ENCODE results near the gene TUBB6.

TUBB6 gene

GRCh38 chr18:12307701-12308385 is at the start of gene TUBB6:
Gene TUBB6, plus strand, starts transcription at chr18:12308241. Its CDS starts 52 bp downstream, at chr18:12308293.
- DNase-seq, result peak in 1 of 2 experiments; percentile 24

DNA sequence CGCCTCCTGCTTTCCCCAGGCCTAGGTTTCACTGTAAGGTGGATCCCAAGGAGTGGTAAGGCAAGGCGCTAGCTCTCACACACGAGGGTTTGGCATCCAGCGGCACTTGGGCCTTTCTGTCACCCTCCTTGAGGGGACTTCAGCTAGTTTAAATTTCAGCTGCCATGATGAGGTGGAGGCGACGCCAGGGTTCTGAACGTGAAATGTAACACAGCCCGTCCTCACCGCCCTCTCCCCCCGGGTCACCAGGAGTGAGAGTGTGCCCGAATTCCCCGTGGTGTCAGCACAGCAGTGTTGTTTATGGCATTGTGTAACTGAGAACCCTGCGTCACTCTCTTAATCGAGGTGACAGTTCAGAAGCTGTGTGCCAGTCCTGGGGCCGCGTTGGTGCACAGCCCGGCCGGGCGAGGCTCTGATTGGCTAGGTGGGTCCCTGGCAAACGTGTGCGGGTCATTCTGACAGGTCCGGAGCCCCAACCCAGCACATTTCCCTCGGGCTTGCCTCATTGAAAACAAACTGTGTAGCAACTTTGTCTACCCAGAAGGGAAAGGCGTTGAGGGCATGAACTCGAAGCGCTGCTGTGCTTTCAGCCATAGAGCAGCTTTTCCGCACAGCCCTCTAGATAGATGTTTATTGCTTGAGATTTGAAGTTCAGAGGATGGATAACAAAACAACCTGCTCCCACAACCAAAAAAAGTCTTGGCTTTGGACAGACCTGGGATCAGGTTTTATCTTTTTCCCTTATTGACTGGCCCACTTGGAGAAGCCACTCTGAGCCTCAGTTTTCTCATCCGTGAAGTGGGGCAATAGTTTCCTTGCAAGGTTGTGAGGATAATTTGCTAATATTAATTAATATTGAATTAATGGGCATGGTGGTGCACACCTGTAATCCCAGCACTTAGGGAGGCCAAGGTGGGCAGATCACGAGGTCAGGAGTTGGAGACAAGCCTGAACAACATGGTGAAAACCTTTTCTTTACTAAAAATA is 49.0 kb upstream of the TUBB6 start:
- DNase-seq, result no peak

- no peak for DNase-seq
These were observed 45.3 kb upstream of the TUBB6 start for GRCh38 chr18:12262748-12263147.

DNA sequence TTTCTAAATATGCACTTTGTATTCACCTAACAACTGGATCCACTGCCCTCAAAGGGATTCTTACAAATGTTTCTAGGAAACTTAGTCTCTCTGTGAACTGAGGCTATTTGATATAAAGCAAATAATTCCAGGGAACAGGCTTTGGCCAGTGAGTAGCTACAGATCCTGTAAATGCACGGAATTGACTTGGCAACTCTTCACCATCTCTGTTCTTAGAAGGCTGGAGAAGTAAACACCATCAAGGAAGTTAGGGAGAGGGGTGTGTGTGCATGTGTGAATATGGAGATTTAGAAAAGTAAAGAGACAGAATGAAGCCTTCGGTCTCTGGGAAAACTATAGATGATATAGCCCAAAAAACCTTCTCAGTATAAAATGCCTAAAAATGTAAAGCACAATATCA is 43.2 kb upstream of the TUBB6 start:
- no peak for DNase-seq

GRCh38 chr18:12271376-12272235 is 36.4 kb upstream of the TUBB6 start:
- peak; percentile 55 to 74 for DNase-seq

GRCh38 chr18:12274793-12275192 is 33.2 kb upstream of the TUBB6 start:
- DNase-seq, result no peak

DNA sequence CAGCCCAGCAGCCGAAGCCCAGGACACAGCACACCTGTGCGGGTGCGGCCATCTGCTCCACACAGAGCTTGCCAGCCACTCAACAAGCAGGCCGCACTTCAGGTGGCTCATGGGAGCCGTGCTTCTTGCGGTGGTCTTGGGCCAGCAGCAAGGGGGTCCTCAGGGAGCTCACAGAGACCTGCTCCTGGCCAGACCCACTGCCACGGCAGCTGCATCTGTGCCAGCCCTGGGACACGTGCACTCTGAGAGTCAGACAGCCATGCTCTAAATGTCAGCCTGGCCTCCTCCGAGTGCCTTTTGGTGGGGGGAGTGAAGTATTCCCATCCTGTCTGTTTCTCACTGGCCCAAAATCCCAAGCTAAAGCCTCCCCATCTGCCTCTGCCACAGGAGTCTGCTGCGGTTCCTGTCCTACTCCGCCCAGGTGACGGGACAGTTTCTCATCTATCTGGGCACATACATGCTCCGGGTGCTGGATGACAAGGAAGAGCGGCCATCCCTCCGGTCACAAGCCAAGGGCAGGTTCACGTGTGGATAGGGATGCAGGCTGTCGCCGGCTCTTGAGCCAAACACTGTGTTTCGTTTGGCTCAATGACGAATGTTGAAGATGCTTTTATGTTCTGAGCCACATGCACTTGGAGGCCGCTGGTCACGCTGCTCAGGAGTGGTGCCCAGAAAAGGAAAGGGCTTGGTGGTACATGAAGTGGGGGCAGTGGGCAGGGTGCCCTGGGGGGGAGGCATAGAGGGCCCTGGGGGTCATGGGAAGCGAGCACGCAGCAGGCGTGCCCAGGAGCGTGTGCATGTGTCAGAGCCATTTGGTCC is 31.1 kb upstream of the TUBB6 start:
- no peak for DNase-seq

DNA sequence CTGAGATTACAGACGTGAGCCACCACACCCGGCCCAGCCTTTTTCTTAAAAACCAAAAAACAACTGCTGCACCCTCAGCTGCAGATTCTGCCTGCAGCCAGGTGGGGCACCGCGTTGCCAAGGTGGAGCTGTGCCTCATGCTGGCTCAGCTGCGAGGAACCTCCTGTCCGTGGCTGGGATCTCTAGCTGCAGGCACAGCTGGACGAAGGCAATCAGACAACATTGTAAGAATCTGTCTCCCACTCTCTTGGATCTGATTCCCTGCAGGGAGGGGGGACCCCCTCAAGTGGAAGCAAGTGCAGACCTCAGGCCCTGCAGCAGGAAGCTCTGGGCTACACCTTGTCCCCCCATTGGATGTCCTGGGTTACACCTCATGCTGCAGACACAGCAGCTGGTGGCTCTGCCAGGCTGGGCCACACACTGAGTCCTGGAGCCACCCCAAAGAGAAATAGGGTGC is 29.8 kb upstream of the TUBB6 start:
- DNase-seq, result no peak

DNA sequence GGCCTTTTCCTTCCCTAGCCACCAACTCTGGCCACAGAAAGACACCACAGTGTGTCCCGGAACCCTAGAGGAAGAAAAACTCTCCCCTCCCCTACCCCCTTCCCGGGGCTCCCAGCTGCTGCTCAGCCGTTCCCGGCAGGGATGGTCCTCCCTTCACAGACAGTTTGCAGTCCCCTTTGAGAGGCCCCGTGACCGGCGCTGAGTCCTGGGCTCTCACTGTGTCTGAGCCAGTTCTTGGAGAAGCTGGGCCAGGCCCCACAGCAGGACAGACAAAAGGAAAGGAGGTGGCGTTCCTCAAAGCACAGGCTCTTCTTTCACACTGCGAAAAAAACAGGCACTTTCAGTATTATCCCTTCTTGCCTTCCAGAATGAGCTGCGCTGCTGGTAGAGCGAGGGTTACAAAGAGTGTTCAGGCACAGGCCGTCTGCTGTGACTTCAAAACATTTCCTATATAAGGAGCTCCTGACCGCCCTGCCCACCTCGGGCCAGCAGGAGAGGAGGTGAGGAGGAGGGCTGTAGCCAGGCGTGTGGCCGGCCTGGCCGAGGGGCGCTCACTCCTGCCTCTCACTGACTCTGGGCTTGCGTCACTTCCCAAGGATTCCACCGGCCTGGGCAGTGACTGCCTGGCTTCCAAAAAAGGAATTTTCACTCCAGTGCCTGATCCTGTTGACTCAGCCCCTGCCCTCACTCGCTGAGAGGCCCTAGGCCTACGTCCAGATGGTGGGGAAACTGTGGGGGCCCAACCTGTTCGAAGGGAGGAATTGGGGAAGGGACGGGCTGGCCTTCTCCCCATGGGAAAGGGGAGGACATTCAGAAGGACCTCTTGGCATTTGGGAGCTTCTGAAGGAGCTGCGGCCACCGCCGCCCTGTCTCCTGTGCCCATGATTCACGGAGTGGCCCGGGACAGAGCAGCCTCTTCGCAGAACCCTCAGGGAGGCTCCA is 29.0 kb upstream of the TUBB6 start:
- DNase-seq, result no peak

- DNase-seq, result no peak
These were observed 28.1 kb upstream of the TUBB6 start for GRCh38 chr18:12279781-12280531.

- no peak for DNase-seq
These were observed 26.2 kb upstream of the TUBB6 start for GRCh38 chr18:12281861-12282260.

GRCh38 chr18:12282442-12283039 is 25.5 kb upstream of the TUBB6 start:
- DNase-seq, result no peak

GRCh38 chr18:12283256-12283655 is 24.8 kb upstream of the TUBB6 start:
- peak in 1 of 2 experiments; percentile 13 for DNase-seq

DNA sequence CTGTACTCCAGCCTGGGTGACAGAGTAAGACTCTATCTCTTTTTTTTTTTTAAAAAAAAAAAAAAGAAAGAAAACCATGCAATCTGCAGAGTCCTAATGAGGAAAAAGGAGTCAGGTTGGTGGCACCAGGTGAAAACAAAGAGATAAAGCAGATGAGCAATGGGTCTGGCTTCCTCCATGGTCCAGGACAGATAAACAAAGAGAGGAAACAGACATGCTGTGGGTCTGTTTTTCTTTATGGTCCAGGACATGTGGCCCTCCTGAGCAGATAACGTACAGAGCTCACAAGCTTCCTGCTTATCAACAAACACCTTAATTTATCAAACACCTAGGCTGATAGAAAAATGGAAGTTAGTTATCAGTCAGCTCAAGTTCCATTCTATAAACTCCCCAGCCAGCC is 24.4 kb upstream of the TUBB6 start:
- DNase-seq, result no peak

- DNase-seq, result peak in 1 of 2 experiments; percentile 33
These were observed 20.8 kb upstream of the TUBB6 start for GRCh38 chr18:12287131-12287681.

- DNase-seq, result peak in 1 of 2 experiments; percentile 33
These were observed 20.2 kb upstream of the TUBB6 start for GRCh38 chr18:12287684-12288402.

- DNase-seq, result no peak
These were observed 19.7 kb upstream of the TUBB6 start for GRCh38 chr18:12288403-12288755.

DNA sequence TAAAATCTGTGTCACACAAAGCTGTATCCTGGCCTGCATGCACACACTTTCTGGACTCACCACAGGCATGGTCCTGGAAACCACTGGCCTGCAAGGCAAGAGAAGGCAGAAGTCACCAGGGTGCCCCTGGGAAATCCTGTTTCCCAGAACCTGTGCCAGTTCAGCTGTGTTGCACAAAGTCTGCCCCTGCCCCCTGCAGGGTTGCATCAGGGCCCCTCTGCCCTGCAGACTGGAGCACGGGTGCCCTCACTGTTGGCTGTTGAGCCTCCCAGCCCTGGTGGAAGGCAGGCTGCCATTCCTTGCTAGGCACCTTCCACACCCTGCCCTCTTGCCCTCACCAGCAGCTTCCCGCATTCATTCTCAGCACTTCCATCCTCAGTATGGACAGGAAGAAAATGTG is 18.0 kb upstream of the TUBB6 start:
- no peak for DNase-seq

DNA sequence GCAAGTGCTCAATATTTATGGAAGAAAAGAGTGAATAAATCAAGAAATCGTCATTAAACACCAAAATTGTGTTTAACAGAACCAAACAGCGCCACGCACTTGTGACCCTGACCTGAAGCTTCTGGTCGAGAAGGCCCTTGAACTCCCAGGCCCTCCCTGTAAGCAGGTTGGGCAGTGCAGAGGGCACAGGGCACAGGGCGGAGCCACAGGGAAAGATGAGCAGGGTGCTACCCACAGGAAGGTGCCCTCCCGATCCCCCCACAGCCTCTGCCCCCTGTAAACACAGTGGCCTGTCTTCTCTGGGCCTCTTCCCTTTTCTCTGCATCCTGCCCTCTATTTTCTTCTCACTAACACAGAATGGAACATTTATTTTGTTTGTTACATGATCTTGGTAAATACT is 16.9 kb upstream of the TUBB6 start:
- DNase-seq, result no peak

All from NCI-H526 (cell line).